HG02884 (cell line): ENCODE results near the gene DEPDC7.
"Not testable (repeated sequence)": the region's sequence is repeated elsewhere in the genome, so short reads cannot be mapped to it uniquely, and the experiment has no call there.

Experiments used
- ATAC-seq: cut with Tn5 transposase; IDR thresholded peaks from one replicate; pipeline ENCODE4 v1.9.1; 2021; ENCODE audit warnings: mild to moderate bottlenecking, moderate library complexity; ENCODE audit not compliant: unreplicated experiment

Gene DEPDC7

DNA sequence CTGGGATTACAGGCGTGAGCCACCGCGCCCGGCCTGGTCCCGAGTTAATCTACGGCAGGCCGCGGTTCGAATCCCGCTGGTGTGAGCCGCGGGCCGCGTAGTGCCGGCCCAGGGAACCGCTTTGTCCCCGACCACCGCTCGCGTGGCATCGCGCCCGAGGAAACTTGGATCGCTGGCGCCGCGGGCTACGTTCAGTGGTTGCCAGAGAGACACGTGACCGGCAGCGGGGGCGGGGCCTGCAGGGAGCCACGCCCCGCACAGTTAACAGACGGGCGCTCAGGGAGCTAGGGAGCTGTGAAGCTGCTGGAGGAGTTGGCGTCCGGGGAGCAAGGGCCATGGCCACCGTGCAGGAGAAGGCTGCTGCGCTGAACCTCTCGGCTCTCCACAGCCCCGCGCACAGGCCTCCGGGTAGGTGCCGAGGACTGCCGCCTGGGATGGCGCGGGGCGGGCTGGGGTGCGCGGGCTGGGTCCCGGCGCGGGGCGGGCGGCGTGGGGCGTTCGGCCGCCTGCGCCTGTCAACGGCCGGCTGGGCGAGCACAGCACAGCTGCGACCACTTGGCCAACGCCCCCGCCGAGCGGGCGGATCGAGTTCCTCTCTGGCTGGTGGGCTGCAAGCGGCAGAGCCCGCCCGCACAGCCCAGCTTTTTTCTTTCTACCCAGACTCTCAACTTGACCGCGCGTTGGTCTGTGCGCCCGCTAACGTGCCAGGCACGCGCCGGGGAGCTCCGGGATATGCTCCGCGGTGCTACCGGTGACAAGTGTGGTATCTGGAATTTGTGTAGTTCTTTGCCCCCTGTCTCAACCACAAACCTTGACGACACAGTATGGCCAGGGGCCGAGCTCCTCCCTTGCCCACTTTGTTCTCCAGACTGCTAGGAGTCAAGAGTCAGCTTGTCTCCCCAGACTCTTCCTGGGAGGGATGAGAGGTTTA, at the start of gene DEPDC7:
Gene DEPDC7, plus strand, starts transcription at position 258 of the 931 bp plus-strand sequence. Its CDS starts 78 bp downstream, at position 336.
- ATAC-seq, result peak; percentile 60

DNA sequence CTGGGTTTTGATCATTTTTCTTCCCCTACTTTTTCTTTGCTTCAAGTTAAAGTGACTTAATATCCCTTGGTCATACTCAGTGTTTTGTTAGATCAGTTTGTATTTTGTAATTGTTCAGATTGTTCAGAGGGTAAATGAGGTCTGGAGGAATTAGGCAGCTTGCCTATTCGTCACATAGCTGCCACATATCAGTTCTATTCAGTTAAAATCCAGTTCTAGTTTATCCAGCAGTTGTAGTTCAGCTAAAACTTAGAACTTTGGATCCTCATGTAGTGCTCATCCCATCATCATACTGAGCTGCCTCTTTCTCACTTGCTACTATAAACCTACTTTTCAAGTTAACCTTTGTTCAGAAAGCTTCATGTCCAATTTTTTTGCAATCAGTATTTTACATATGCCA, 47.1 kb upstream of the DEPDC7 start:
- ATAC-seq, result no peak

DNA sequence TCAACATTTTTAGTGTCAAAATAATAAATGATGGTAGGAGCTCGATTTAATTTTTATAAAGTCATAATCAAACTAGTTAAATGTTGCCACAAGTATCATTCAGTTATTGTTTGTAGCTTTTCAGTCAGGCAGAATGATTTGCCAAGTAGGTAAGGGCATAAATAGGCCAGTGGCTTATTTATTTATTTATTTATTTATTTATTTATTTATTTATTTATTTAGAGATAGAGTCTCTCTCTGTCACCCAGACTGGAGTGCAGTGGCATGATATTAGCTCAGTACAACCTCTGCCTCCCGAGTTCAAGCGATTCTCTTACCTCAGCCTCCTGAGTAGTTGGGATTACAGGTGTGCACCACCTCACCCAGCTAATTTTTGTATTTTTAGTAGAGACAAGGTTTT, 43.4 kb upstream of the DEPDC7 start:
- not testable (repeated sequence) for ATAC-seq

DNA sequence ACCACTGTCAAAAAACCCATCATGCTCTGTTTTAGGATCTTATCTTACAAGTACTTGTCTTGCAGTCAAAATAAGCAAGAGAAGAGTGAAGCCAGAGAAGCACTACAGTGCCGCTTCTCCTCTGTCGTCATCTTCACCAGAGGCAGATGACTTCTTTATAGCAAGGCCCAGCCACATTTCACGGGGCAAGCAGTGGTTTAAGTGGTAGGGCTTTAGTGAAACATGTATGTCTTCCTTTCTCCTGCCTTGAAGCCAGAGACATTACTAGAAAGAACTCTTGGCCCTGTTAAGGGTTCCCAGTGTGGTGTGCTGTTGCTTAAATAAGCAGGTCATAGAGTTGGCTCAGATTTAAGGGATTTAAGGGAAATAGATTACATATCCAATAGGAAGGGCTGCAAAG, 42.9 kb upstream of the DEPDC7 start:
- ATAC-seq, result no peak

DNA sequence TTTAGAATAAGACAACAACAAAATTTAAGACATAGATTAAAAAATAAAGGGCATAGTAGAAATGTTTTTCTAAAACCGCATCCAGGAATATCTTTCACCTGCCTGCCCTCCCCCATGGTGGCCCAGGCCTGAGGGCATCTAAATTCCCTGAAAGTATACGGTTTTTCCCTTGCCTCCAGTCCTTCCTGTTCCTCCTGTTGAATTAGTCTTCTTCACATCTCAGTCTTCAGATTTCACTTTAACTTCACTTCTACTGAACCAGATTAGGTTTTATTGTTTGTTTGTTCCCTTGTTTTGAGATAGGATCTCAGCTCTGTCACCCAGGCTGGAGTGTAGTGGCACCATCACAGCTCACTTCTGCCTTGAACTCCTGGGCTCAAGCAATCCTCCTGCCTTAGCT, 33.1 kb upstream of the DEPDC7 start:
- ATAC-seq, result no peak

DNA sequence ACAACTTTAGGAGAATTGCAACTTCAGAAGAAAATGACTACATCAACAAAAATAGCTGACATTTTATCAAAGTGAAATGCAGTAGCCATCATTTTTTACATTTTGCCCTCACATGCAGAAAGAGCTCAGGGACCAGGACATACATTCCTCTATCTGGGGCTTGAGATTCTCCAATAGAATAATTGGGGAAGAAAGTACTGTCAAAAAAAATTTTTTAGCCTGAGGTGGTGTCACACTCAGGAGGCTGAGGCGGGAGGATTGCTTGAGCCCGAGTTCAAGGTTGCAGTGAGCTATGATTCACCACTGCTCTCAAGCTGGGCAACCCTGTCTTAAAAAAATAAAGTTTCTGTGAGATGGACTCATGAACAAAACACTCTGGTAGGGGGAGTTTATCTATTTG, 32.2 kb upstream of the DEPDC7 start:
- no peak for ATAC-seq

GRCh38 chr11:32985600-32985999, 30.1 kb upstream of the DEPDC7 start:
- no peak for ATAC-seq

GRCh38 chr11:32987851-32988250, 27.8 kb upstream of the DEPDC7 start:
- ATAC-seq, result no peak

DNA sequence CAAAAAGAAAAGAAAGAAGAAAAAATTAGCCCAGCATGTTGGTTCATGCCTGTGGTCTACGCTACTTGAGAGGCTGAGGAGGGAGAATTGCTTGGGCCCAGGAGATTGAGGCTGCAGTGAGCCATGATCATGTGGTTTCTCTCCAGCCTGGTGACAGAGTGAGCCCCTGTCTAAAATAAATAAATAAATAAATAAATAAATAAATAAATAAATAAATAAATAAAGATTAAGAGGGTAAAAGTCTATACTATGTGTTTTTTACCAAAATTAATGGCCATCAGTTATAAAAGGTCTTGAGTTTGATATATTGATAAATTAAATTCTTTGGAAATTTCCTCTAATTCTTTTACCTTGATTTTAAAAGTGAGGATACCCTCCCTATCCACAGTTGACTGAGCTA, 25.2 kb upstream of the DEPDC7 start:
- ATAC-seq, result no peak

DNA sequence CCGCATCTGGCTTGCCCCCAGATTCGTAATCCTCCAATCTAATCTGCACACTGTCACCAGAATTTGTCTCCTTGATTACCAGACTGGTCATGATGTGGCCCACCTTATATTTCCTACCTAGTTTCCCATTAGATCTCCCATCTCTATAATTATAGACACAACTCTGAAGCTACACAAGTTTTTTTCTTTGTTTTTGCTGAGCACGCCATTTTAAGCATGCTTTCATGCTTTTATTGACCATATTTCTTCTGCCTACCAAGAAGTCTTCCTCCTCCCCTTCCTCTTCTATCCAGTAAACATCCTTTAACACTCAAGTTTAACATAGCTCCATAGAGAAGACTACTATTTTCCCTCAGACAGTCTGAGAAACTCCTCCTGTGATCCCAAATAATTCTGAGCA, 24.3 kb upstream of the DEPDC7 start:
- ATAC-seq, result no peak

DNA sequence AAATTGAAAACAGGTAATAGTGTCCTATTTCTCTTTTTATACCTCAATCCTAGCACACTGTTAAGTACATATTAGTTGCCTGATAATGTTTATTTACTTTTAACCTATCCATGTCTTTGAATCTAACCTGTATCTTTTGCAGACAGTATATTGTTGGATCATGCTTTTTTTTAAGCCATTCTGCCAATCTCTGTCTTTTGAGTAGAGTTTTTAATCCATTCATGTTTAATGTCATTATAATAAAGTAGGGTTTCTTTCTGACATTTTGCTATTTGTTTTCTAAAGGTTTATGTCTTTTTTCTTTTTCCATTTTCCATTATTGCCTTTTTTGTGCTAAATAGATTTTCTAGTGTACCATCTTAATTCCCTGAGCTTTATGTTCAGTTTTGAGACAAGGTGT, 23.8 kb upstream of the DEPDC7 start:
- no peak for ATAC-seq

DNA sequence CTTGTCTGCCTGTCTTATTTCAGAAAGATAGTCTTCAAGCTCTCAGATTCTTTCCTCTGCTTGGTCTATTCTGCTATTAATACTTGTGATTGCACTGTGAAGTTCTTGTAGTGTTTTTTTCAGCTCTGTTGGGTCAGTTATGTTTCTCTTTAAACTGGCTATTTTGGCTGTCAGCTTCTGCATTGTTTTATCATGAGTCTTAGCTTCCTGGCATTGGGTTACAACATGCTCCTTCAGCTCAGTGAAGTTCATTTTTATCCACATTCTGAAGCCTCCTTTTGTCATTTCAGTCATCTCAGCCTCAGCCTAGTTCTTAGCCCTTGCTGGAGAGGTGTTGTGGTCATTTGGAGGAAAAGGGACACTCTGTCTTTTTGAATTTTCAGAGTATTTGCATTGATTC, 15.5 kb upstream of the DEPDC7 start:
- ATAC-seq, result no peak

DNA sequence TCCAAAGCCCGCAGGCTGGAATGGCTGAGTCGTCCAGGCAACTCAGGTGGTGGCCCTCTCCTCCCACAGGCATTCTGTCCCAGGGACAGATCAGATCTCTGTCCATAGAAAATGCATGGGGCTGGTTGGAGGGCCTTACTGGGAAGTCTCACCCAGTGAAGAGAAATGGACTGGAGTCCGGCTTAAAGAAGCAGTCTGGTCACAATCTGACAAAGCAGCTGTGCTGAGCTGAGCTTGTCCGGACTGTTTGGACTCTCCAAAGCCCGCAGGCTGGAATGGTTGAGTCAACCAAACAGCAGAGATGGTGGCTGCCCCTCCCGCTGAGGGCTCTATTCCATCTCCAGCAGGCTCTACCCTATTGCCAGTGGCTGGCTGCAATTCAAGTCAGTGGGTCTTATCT, 14.4 kb upstream of the DEPDC7 start:
- no peak for ATAC-seq

GRCh38 chr11:33001751-33002542, 13.7 kb upstream of the DEPDC7 start:
- ATAC-seq, result no peak

- no peak for ATAC-seq
Observed at GRCh38 chr11:33005175-33005574, 10.5 kb upstream of the DEPDC7 start.

GRCh38 chr11:33006010-33006409, 9.7 kb upstream of the DEPDC7 start:
- ATAC-seq, result no peak

- ATAC-seq, result no peak
Observed at GRCh38 chr11:33013755-33014154, 1.9 kb upstream of the DEPDC7 start.

DNA sequence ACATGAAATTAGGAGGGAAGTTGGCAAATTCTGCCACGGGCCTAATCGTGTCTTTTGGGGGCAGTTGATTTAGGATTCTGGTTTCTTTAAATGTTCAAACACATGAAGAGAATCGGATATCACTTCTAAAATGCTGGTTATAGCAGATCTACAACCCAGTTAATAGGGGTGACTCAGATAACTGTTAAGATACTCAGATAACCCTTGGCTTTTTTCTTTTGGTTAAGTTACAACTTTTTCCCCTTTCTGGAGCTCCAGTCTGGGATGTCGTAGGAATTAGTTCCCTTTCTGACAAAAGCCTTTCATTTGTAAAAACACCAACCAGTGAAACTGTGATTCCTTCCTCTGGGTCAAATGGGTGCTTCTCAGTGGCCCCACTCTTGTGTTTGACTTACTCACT, 976 bp downstream of the DEPDC7 start:
- ATAC-seq, result no peak

- ATAC-seq, result no peak
Observed at GRCh38 chr11:33017478-33017877, 1.8 kb downstream of the DEPDC7 start.

GRCh38 chr11:33017965-33018364, 2.3 kb downstream of the DEPDC7 start:
- no peak for ATAC-seq

DNA sequence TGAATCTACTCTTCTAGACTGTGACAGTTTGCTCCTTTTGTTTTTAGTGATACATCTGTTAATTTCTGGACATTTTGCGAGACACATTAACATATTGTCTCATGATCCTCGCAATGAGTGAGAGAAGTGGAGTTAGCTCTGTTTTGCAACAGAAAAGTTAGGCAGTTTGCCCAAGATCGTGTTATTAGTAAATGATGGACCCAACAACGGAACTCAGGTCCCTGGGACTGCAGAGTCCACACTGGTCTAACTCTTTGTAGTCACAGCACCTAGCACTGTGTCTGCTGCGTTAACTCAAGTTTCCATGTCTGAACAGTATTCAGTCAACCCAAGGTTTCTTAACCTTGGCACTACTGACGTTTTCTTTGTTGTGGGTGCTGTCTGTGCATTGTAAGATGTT, 3.2 kb downstream of the DEPDC7 start:
- no peak for ATAC-seq

DNA sequence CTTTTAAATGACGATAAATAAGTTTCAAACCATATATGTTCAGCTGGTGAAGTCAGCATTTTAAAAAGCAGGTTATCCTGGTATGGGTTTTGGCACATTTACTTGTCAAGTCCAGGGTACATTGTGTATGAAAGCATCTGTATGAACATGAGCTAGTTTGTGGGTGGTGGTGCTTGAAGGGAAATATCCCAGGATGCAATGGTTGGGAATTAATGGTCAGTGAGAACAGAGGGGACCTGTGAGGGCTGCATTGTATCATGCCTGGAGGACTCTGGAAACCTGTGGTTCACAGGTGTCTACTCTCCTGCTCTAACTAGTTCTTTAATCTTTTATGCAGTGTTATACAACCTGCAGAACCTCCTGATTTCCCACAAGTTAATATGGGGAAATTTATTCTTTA, 5.8 kb downstream of the DEPDC7 start:
- ATAC-seq, result no peak
